H9 (cell line): ENCODE data around the gene KRTAP10-4. TPM values are rescaled to one million over a fixed set of nuclear protein-coding genes. Genes with fewer than 3 reads are reported as not detected.

Source experiments
- DNase-seq: peaks from one replicate; pipeline ENCODE4 v3.0.0-alpha.2; 2017
- H2AFZ ChIP-seq: one replicate; pipeline ENCODE4 v1.6.1; 2013; ENCODE audit warnings: mild to moderate bottlenecking, low read length, control low read depth, moderate library complexity
- H2AK5ac ChIP-seq: 2 replicates; pipeline ENCODE4 v1.6.1; 2013; ENCODE audit warnings: low read length, control low read depth, mixed read lengths; ENCODE audit not compliant: insufficient read length
- H2BK120ac ChIP-seq: one replicate; pipeline ENCODE4 v1.6.1; 2013; ENCODE audit warnings: low read depth, mild to moderate bottlenecking, low read length, control low read depth, inconsistent platforms; ENCODE audit not compliant: poor library complexity, severe bottlenecking
- H2BK12ac ChIP-seq: 2 replicates; pipeline ENCODE4 v1.6.1; 2013; ENCODE audit warnings: low read length, control low read depth, mixed read lengths, low read depth; ENCODE audit not compliant: insufficient read length
- H2BK15ac ChIP-seq: 2 replicates; pipeline ENCODE4 v1.6.1; 2013; ENCODE audit warnings: low read depth, low read length, control low read depth
- H2BK20ac ChIP-seq: one replicate; pipeline ENCODE4 v1.6.1; 2013; ENCODE audit warnings: low read depth, mild to moderate bottlenecking, low read length, control low read depth, inconsistent platforms; ENCODE audit not compliant: poor library complexity, severe bottlenecking
- H2BK5ac ChIP-seq: 2 replicates; pipeline ENCODE4 v1.6.1; 2013; ENCODE audit warnings: low read length, control low read depth, mixed read lengths; ENCODE audit not compliant: insufficient read length
- H3K14ac ChIP-seq: 2 replicates; pipeline ENCODE4 v1.6.1; 2013; ENCODE audit warnings: low read length, control low read depth; ENCODE audit not compliant: insufficient read depth
- H3K18ac ChIP-seq: 2 replicates; pipeline ENCODE4 v1.6.1; 2013; ENCODE audit warnings: low read depth, mild to moderate bottlenecking, mixed read lengths, low read length, control low read depth; ENCODE audit not compliant: insufficient read length
- H3K23ac ChIP-seq: 2 replicates; pipeline ENCODE4 v1.6.1; 2013; ENCODE audit warnings: low read length, control low read depth, mixed read lengths, low read depth; ENCODE audit not compliant: insufficient read length
- H3K23me2 ChIP-seq: 2 replicates; pipeline ENCODE4 v1.6.1; 2013; ENCODE audit warnings: low read depth, mild to moderate bottlenecking, mixed read lengths, low read length, control low read depth; ENCODE audit not compliant: insufficient read length, poor library complexity, severe bottlenecking
- H3K27ac ChIP-seq: 2 replicates; pipeline ENCODE4 v1.5.1; 2013; ENCODE audit warnings: low read length, control low read depth, mixed read lengths, low read depth; ENCODE audit not compliant: insufficient read length
- H3K27me3 ChIP-seq: 2 replicates; pipeline ENCODE4 v1.6.1; 2013; ENCODE audit warnings: low read length, control low read depth, inconsistent platforms; ENCODE audit not compliant: insufficient read depth
- H3K4ac ChIP-seq: 2 replicates; pipeline ENCODE4 v1.6.1; 2013; ENCODE audit warnings: low read depth, mild to moderate bottlenecking, control low read depth, inconsistent platforms, low read length, moderate library complexity
- H3K4me1 ChIP-seq: 2 replicates; pipeline ENCODE4 v1.6.1; 2013; ENCODE audit warnings: low read length, control low read depth, inconsistent platforms; ENCODE audit not compliant: insufficient read depth
- H3K4me2 ChIP-seq: 2 replicates; pipeline ENCODE4 v1.6.1; 2013; ENCODE audit warnings: low read length, control low read depth, mixed read lengths; ENCODE audit not compliant: insufficient read length, insufficient read depth
- H3K56ac ChIP-seq: 2 replicates; pipeline ENCODE4 v1.6.1; 2013; ENCODE audit warnings: low read depth, mild to moderate bottlenecking, mixed read lengths, low read length, control low read depth; ENCODE audit not compliant: insufficient read length
- H3K79me1 ChIP-seq: 2 replicates; pipeline ENCODE4 v1.6.1; 2013; ENCODE audit warnings: low read depth, mild to moderate bottlenecking, moderate library complexity, low read length, control low read depth, inconsistent platforms; ENCODE audit not compliant: insufficient read depth, poor library complexity, severe bottlenecking
- H3K79me2 ChIP-seq: 2 replicates; pipeline ENCODE4 v1.6.1; 2013; ENCODE audit warnings: low read length, control low read depth, inconsistent platforms; ENCODE audit not compliant: insufficient read depth
- H3K9ac ChIP-seq: 2 replicates; pipeline ENCODE4 v1.6.1; 2013; ENCODE audit warnings: low read length, control low read depth, mixed read lengths; ENCODE audit not compliant: insufficient read length; ENCODE audit errors: extremely low read depth
- H3K9me3 ChIP-seq: one replicate; pipeline ENCODE4 v1.6.1; 2013; ENCODE audit warnings: low read depth, low read length, inconsistent platforms; ENCODE audit not compliant: control insufficient read depth
- H3T11ph ChIP-seq: one replicate; pipeline ENCODE4 v1.6.1; 2013; ENCODE audit warnings: mild to moderate bottlenecking, low read length, control low read depth, inconsistent platforms
- H4K20me1 ChIP-seq: one replicate; pipeline ENCODE4 v1.6.1; 2013; ENCODE audit not compliant: control insufficient read depth, insufficient read length, insufficient read depth
- H4K5ac ChIP-seq: 2 replicates; pipeline ENCODE4 v1.6.1; 2013; ENCODE audit warnings: low read depth, mild to moderate bottlenecking, mixed read lengths, low read length, control low read depth; ENCODE audit not compliant: insufficient read length
- H4K8ac ChIP-seq: replicated peaks from 2 replicates; pipeline ENCODE4 v1.6.1; 2013; ENCODE audit warnings: low read length, control low read depth, mixed read lengths, low read depth; ENCODE audit not compliant: insufficient read length
- H4K91ac ChIP-seq: 2 replicates; pipeline ENCODE4 v1.6.1; 2013; ENCODE audit warnings: low read depth, mild to moderate bottlenecking, moderate library complexity, mixed read lengths, low read length, control low read depth; ENCODE audit not compliant: insufficient read length
- H3K27ac Mint-ChIP-seq, 3 experiments: 2 replicates in 2 of 3; 3 replicates in 1 of 3; pipeline ENCODE4 v1.8.0; 2020 to 2021; ENCODE audit warnings: mixed read lengths in 3 of 3, mild to moderate bottlenecking in 1 of 3, moderate library complexity in 1 of 3
- H3K27me3 Mint-ChIP-seq: 2 replicates; pipeline ENCODE4 v1.8.0; 2021; ENCODE audit warnings: low read depth, mild to moderate bottlenecking, moderate library complexity, mixed read lengths
- H3K36me3 Mint-ChIP-seq, 3 experiments: 2 replicates in 2 of 3; 3 replicates in 1 of 3; pipeline ENCODE4 v1.8.0; 2020 to 2021; ENCODE audit warnings: low read depth in 3 of 3, mixed read lengths in 3 of 3; ENCODE audit not compliant: insufficient read depth in 1 of 3
- H3K4me1 Mint-ChIP-seq, 2 experiments: 2 replicates each; pipeline ENCODE4 v1.8.0; 2020; ENCODE audit warnings: mixed read lengths in 2 of 2
- H3K4me3 Mint-ChIP-seq, 2 experiments: 2 replicates in 1 of 2; 3 replicates in 1 of 2; pipeline ENCODE4 v1.8.0; 2020 to 2021; ENCODE audit warnings: mild to moderate bottlenecking in 2 of 2, mixed read lengths in 2 of 2, moderate library complexity in 1 of 2
- H3K9me3 Mint-ChIP-seq, 2 experiments: 2 replicates in 1 of 2; 3 replicates in 1 of 2; pipeline ENCODE4 v1.8.0; 2020; ENCODE audit warnings: mild to moderate bottlenecking in 2 of 2, mixed read lengths in 2 of 2, moderate library complexity in 1 of 2
- CTCF ChIP-seq: fragments of 200-600 bp; sonication (generic); conservative IDR thresholded peaks from 3 replicates; pipeline ENCODE4 v1.8.0; 2021; ENCODE audit warnings: antibody characterized with exemption, mild to moderate bottlenecking
- WGBS: extraction: QIAGEN DNeasy Blood & Tissue Kit; methylation state at CpG from one replicate; pipeline ENCODE4 v1.1.7; 2013; ENCODE audit warnings: missing lambda C conversion rate, low lambda C conversion rate, mixed read lengths; ENCODE audit not compliant: insufficient read length; ENCODE audit errors: extremely low coverage; 5-methylcytosine and 5-hydroxymethylcytosine counted together
- total RNA-seq: library from RNA; stranded (reverse); gene quantifications from 2 replicates; pipeline ENCODE4 v1.2.1, GENCODE V29; 2021

The KRTAP10-4 gene
- total RNA-seq, 1 experiment from 2014 or later: not detected

GRCh38 chr21:44612669-44613229, 39.2 kb downstream of the KRTAP10-4 start:
- Histone ChIP-seq H3K14ac (no peak overlapping the region), H3K56ac (no peak overlapping the region), H2BK20ac (no peak overlapping the region), H3K27me3 (no peaks in the 10 kb centered on the region), H4K91ac (no peak overlapping the region), H2AFZ (no peak overlapping the region), H4K5ac (no peak overlapping the region), H3K79me1 (no peaks in the 10 kb centered on the region), H2BK15ac (no peak overlapping the region), H3K4ac (no peak overlapping the region), H3K9ac (no peak overlapping the region), H3K4me2 (no peak overlapping the region), H3K23ac (no peak overlapping the region), H4K20me1 (no peaks in the 10 kb centered on the region), H2AK5ac (no peak overlapping the region), H2BK12ac (no peak overlapping the region), H2BK120ac (no peak overlapping the region), H3K23me2 (no peaks in the 10 kb centered on the region), H3K27ac (no peak overlapping the region), H3K9me3 (peaks cover 9% of the 10 kb centered on the region), H2BK5ac (no peak overlapping the region), H3K4me1 (no peaks in the 10 kb centered on the region), H4K8ac (no peak overlapping the region), H3T11ph (no peak overlapping the region), H3K18ac (no peak overlapping the region), H3K79me2 (no peaks in the 10 kb centered on the region)
- no peak for TF ChIP-seq CTCF
- Mint-ChIP-seq H3K27me3 (peaks cover 7% of the 10 kb centered on the region), H3K27ac (no peak overlapping the region; a peak in 1 of 7 replicates), H3K4me3 (no peak overlapping the region), H3K4me1 (peaks cover 20 to 25% of the 10 kb centered on the region in 2 experiments), H3K9me3 (peaks cover 33 to 37% of the 10 kb centered on the region in 2 experiments), H3K36me3 (peaks cover 8 to 26% (median 21%) of the 10 kb centered on the region in 3 experiments)
- no CpG with 5 or more reads among the region's 13 CpGs for WGBS
- DNase-seq: no peak
